Measurements from ENCODE around the gene ACO1. TPM values are rescaled to one million over a fixed set of nuclear protein-coding genes. Genes with fewer than 3 reads are reported as not detected.

ACO1 gene
- polyA plus RNA-seq, 1 donor from 2014 or later, result 16.5 TPM

GRCh38 chr9:32497921-32498320 lies 113.5 kb downstream of the ACO1 start:
- no peaks in the 10 kb centered on the region for H3K27me3 ChIP-seq (ENCODE audit: insufficient read depth, low read depth, low read length)
- H2AFZ ChIP-seq (ENCODE audit: low read depth, low read length), result no peak overlapping the region
- no peaks in the 10 kb centered on the region for H3K36me3 ChIP-seq (ENCODE audit: insufficient read depth, low read length)
- H3K9me3 ChIP-seq (ENCODE audit: low read length), result no peaks in the 10 kb centered on the region
- H3K4me2 ChIP-seq (ENCODE audit: low read length), result no peak overlapping the region
- H3K9ac ChIP-seq (ENCODE audit: low read length), result no peak overlapping the region
- no peaks in the 10 kb centered on the region for H3F3A ChIP-seq (ENCODE audit: insufficient read depth, low read length, poor library complexity, severe bottlenecking)
- no peak overlapping the region for H3K27ac ChIP-seq (ENCODE audit: low read length)
- no peaks in the 10 kb centered on the region for H4K20me1 ChIP-seq (ENCODE audit: insufficient read depth)
- TF ChIP-seq SMC3 (conservative IDR thresholded peaks at IDR 0.05; ENCODE audit: poor library complexity) (no peak), CTCF (IDR thresholded peaks at IDR 0.05; ENCODE audit: poor library complexity, severe bottlenecking) (no peak), MXI1 (conservative IDR thresholded peaks at IDR 0.05; ENCODE audit: poor library complexity, severe bottlenecking) (no peak), EZH2 (IDR thresholded peaks at IDR 0.05; ENCODE audit: borderline replicate concordance, insufficient read depth, low read length, poor library complexity, severe bottlenecking) (no peak), EP300 (conservative IDR thresholded peaks at IDR 0.05; ENCODE audit: poor library complexity, severe bottlenecking) (no peak), RAD21 (conservative IDR thresholded peaks at IDR 0.05) (no peak), REST (IDR thresholded peaks at IDR 0.05; ENCODE audit: borderline replicate concordance) (no peak), POLR2AphosphoS5 (IDR thresholded peaks at IDR 0.05) (no peak), TAF1 (IDR thresholded peaks at IDR 0.05; ENCODE audit: low read depth) (no peak)
- H3K79me2 ChIP-seq (replicated peaks; ENCODE audit: insufficient read depth, low read length), result no peaks in the 10 kb centered on the region
- H3K9me2 ChIP-seq (ENCODE audit: insufficient read depth, low read length), result no peaks in the 10 kb centered on the region
- H3K4me3 ChIP-seq (ENCODE audit: low read length), result no peak overlapping the region

GRCh38 chr9:32500768-32501167 lies 116.3 kb downstream of the ACO1 start:
- Histone ChIP-seq H3K9me3 (ENCODE audit: low read length) (no peaks in the 10 kb centered on the region), H3K9me2 (ENCODE audit: insufficient read depth, low read length) (no peaks in the 10 kb centered on the region), H3K4me3 (ENCODE audit: low read length) (no peak overlapping the region), H3K27me3 (ENCODE audit: insufficient read depth, low read depth, low read length) (no peaks in the 10 kb centered on the region), H3K79me2 (replicated peaks; ENCODE audit: insufficient read depth, low read length) (no peaks in the 10 kb centered on the region), H3K4me2 (ENCODE audit: low read length) (no peak overlapping the region), H3F3A (ENCODE audit: insufficient read depth, low read length, poor library complexity, severe bottlenecking) (no peaks in the 10 kb centered on the region), H3K36me3 (ENCODE audit: insufficient read depth, low read length) (no peaks in the 10 kb centered on the region), H3K9ac (ENCODE audit: low read length) (no peak overlapping the region), H4K20me1 (ENCODE audit: insufficient read depth) (no peaks in the 10 kb centered on the region), H2AFZ (ENCODE audit: low read depth, low read length) (no peak overlapping the region), H3K27ac (ENCODE audit: low read length) (no peak overlapping the region)
- TF ChIP-seq RAD21 (conservative IDR thresholded peaks at IDR 0.05), result no peak
- no peak for TF ChIP-seq EP300 (conservative IDR thresholded peaks at IDR 0.05; ENCODE audit: poor library complexity, severe bottlenecking)
- TF ChIP-seq POLR2AphosphoS5 (IDR thresholded peaks at IDR 0.05), result no peak
- TF ChIP-seq TAF1 (IDR thresholded peaks at IDR 0.05; ENCODE audit: low read depth), result no peak
- TF ChIP-seq EZH2 (IDR thresholded peaks at IDR 0.05; ENCODE audit: borderline replicate concordance, insufficient read depth, low read length, poor library complexity, severe bottlenecking), result no peak
- no peak for TF ChIP-seq CTCF (IDR thresholded peaks at IDR 0.05; ENCODE audit: poor library complexity, severe bottlenecking)
- TF ChIP-seq SMC3 (conservative IDR thresholded peaks at IDR 0.05; ENCODE audit: poor library complexity), result no peak
- TF ChIP-seq REST (IDR thresholded peaks at IDR 0.05; ENCODE audit: borderline replicate concordance), result no peak
- TF ChIP-seq MXI1 (conservative IDR thresholded peaks at IDR 0.05; ENCODE audit: poor library complexity, severe bottlenecking), result no peak

All from neural cell (in vitro differentiated cells).